Keratinocyte (primary cell): ENCODE data around the gene CDH10. TPM values are rescaled to one million over a fixed set of nuclear protein-coding genes. Genes with fewer than 3 reads are reported as not detected.

Experiments
- DNase-seq: peaks from one replicate; pipeline ENCODE4 v3.0.0-alpha.2; 2011; ENCODE audit warnings: low read depth, missing footprints, low spot score
- FAIRE-seq: peaks from 2 replicates; lab custom pipeline; 2011; peaks lifted over from hg19 to GRCh38; lab: Jason Lieb, UNC
- H2AFZ ChIP-seq: 2 replicates; pipeline ENCODE4 v1.6.0; 2012; ENCODE audit warnings: low read length, control low read depth, inconsistent platforms; ENCODE audit not compliant: control insufficient read depth
- H3K27ac ChIP-seq: 2 replicates; pipeline ENCODE4 v1.5.1; 2011; ENCODE audit warnings: low read length; ENCODE audit not compliant: control insufficient read depth, insufficient read depth
- H3K27me3 ChIP-seq: 3 replicates; pipeline ENCODE4 v1.6.0; 2011; ENCODE audit warnings: low read length; ENCODE audit not compliant: control insufficient read depth, insufficient read depth; ENCODE audit errors: extremely low read depth
- H3K36me3 ChIP-seq, 2 experiments: 2 replicates in 1 of 2; 3 replicates in 1 of 2; pipeline ENCODE4 v1.5.1; 2011; ENCODE audit warnings: low read length in 2 of 2, mild to moderate bottlenecking in 1 of 2; ENCODE audit not compliant: control insufficient read depth in 2 of 2, insufficient read depth in 2 of 2; ENCODE audit errors: extremely low read depth in 1 of 2
- H3K4me1 ChIP-seq: 3 replicates; pipeline ENCODE4 v1.5.1; 2011; ENCODE audit warnings: low read length; ENCODE audit not compliant: control insufficient read depth, insufficient read depth; ENCODE audit errors: extremely low read depth
- H3K4me2 ChIP-seq: 3 replicates; pipeline ENCODE4 v1.6.0; 2011; ENCODE audit warnings: low read depth, low read length; ENCODE audit not compliant: control insufficient read depth, insufficient read depth; ENCODE audit errors: extremely low read depth
- H3K4me3 ChIP-seq, 3 experiments: fragments of 200-600 bp in 1 of 3; sonication (generic) in 1 of 3; 2 replicates in 2 of 3; 3 replicates in 1 of 3; pipeline ENCODE4 v1.5.1; 2011 to 2016; ENCODE audit warnings: low read length in 3 of 3, mild to moderate bottlenecking in 3 of 3, control low read depth in 2 of 3, inconsistent platforms in 1 of 3, low read depth in 1 of 3, mixed read lengths in 1 of 3, mixed run types in 1 of 3, moderate library complexity in 1 of 3; ENCODE audit not compliant: control insufficient read depth in 2 of 3, insufficient read depth in 2 of 3; ENCODE audit errors: extremely low read depth in 1 of 3
- H3K79me2 ChIP-seq: 2 replicates; pipeline ENCODE4 v1.6.0; 2012; ENCODE audit warnings: low read length; ENCODE audit not compliant: control insufficient read depth, insufficient read depth
- H3K9ac ChIP-seq: 3 replicates; pipeline ENCODE4 v1.6.0; 2011; ENCODE audit warnings: low read length; ENCODE audit not compliant: control insufficient read depth, insufficient read depth; ENCODE audit errors: extremely low read depth
- H3K9me1 ChIP-seq: 3 replicates; pipeline ENCODE4 v1.6.0; 2011; ENCODE audit warnings: low read length; ENCODE audit not compliant: control insufficient read depth, insufficient read depth; ENCODE audit errors: extremely low read depth
- H3K9me3 ChIP-seq: 2 replicates; pipeline ENCODE4 v1.5.1; 2012; ENCODE audit warnings: low read depth, low read length; ENCODE audit not compliant: control insufficient read depth
- H4K20me1 ChIP-seq: 3 replicates; pipeline ENCODE4 v1.6.0; 2011; ENCODE audit warnings: low read length; ENCODE audit not compliant: control insufficient read depth, insufficient read depth; ENCODE audit errors: extremely low read depth
- EZH2 ChIP-seq: IDR thresholded peaks from one replicate; pipeline ENCODE4 v1.6.1; 2012; ENCODE audit warnings: inconsistent platforms, mild to moderate bottlenecking, low read length, moderate library complexity
- dilution Hi-C: fragments of 300-500 bp; cut with MboI; formaldehyde crosslinking; loops from one replicate; pipeline ENCODE4 v1.7.0; 2020; ENCODE audit warnings: low sequenced_read_pairs; ENCODE audit not compliant: extremely low pct_ligation_motif_present
- polyA plus RNA-seq, 5 experiments: library from polyadenylated mRNA; depleted of rRNA in 3 of 5; stranded (reverse) in 3 of 5; stranded (forward) in 1 of 5; unstranded in 1 of 5; fragments of >200 nt; gene quantifications; 1 replicate in 1 of 5; 2 replicates in 3 of 5; 3 replicates in 1 of 5; pipeline versions ENCODE4 v1.2.1 to v1.2.3, GENCODE V29; 2011 to 2012; ENCODE audit warnings: missing spikeins in 2 of 5, low read depth in 1 of 5, low replicate concordance in 1 of 5
- TF ChIP-seq, protein P1 (sequence below), 3 experiments: IDR thresholded peaks in 1 of 3; conservative IDR thresholded peaks in 1 of 3; optimal IDR thresholded peaks in 1 of 3; 2 replicates in 2 of 3; 3 replicates in 1 of 3; pipeline versions ENCODE3 to v1.5.1; 2011; ENCODE audit warnings: low read length in 3 of 3, mild to moderate bottlenecking in 3 of 3, moderate library complexity in 2 of 3, control low read depth in 1 of 3, inconsistent platforms in 1 of 3; ENCODE audit not compliant: insufficient read depth in 2 of 3; ENCODE audit errors: extremely low read depth in 1 of 3

CDH10 gene
- polyA plus RNA-seq, 1 donor (not counting 4 experiments of a cell fraction or from before 2014, with no cell fraction given): 0.26 TPM

DNA sequence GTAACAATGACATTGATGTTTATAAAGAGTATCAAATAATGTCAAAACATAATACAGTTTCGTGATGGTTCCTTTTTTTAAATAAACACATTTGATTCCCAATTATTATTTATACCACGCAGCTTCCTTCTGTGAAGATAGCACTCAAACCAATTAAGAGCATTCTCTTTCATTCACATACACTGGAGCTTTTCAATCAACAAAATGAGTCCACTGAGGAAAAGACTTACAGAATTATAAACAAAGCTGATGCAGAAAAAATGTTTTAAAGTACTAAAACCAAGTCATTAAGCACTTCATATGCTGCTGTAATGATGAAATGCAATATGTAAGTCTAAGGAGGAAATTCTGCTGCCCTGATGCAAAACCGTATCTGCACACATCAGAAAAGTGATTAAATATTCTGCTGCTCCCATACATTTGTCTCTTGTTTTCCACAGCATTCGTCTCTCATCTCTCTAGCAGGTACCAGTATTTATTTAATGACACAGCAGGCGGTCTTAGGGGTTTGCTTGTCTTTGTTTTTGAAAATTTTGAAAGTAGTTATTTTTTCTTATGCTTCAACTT, 147.1 kb downstream of the CDH10 start:
- Histone ChIP-seq H2AFZ (no peak overlapping the region), H3K9ac (no peak overlapping the region), H4K20me1 (no peaks in the 10 kb centered on the region), H3K9me3 (no peaks in the 10 kb centered on the region), H3K4me1 (no peaks in the 10 kb centered on the region), H3K4me3 (no peak overlapping the region), H3K36me3 (no peaks in the 10 kb centered on the region), H3K9me1 (no peaks in the 10 kb centered on the region), H3K4me2 (no peak overlapping the region), H3K27ac (no peak overlapping the region), H3K79me2 (no peaks in the 10 kb centered on the region), H3K27me3 (no peaks in the 10 kb centered on the region)
- dilution Hi-C loops: no loop called here
- no peak for TF ChIP-seq EZH2
- TF ChIP-seq, protein P1, sequence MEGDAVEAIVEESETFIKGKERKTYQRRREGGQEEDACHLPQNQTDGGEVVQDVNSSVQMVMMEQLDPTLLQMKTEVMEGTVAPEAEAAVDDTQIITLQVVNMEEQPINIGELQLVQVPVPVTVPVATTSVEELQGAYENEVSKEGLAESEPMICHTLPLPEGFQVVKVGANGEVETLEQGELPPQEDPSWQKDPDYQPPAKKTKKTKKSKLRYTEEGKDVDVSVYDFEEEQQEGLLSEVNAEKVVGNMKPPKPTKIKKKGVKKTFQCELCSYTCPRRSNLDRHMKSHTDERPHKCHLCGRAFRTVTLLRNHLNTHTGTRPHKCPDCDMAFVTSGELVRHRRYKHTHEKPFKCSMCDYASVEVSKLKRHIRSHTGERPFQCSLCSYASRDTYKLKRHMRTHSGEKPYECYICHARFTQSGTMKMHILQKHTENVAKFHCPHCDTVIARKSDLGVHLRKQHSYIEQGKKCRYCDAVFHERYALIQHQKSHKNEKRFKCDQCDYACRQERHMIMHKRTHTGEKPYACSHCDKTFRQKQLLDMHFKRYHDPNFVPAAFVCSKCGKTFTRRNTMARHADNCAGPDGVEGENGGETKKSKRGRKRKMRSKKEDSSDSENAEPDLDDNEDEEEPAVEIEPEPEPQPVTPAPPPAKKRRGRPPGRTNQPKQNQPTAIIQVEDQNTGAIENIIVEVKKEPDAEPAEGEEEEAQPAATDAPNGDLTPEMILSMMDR (optimal IDR thresholded peaks at IDR 0.05 in 1 of 3, IDR thresholded peaks at IDR 0.05 in 1 of 3, conservative IDR thresholded peaks at IDR 0.05 in 1 of 3; ENCODE audit: extremely low read depth in 1 of 3, insufficient read depth in 2 of 3, low read length in 3 of 3): no peak
- FAIRE-seq: no peak
- no peak for DNase-seq

DNA sequence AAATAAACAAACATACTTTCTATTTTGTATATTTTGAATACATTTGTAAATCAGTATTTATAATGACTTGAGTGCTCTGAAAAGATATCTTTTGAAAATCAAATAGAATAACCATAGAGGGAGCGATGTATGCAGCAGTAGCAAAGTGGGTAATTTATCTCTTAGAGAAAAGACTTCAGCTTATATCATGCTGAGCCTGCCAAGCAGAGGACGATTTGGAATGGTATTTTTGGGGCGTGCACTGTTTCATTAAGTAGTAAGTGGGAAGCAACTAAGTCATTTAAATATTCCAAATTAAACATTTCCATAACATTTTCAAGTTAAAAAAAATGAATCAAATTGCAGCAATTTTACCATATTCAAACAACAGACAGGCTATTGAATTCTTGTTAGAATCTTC, 147.6 kb downstream of the CDH10 start:
- Histone ChIP-seq H3K9me1 (no peaks in the 10 kb centered on the region), H2AFZ (no peak overlapping the region), H3K36me3 (no peaks in the 10 kb centered on the region), H3K4me1 (no peaks in the 10 kb centered on the region), H3K9ac (no peak overlapping the region), H3K27me3 (no peaks in the 10 kb centered on the region), H3K4me3 (no peak overlapping the region), H3K9me3 (no peaks in the 10 kb centered on the region), H4K20me1 (no peaks in the 10 kb centered on the region), H3K27ac (no peak overlapping the region), H3K79me2 (no peaks in the 10 kb centered on the region), H3K4me2 (no peak overlapping the region)
- dilution Hi-C loops: no loop called here
- DNase-seq: no peak
- TF ChIP-seq, protein P1 (optimal IDR thresholded peaks at IDR 0.05 in 1 of 3, IDR thresholded peaks at IDR 0.05 in 1 of 3, conservative IDR thresholded peaks at IDR 0.05 in 1 of 3; ENCODE audit: extremely low read depth in 1 of 3, insufficient read depth in 2 of 3, low read length in 3 of 3): no peak
- no peak for TF ChIP-seq EZH2
- no peak for FAIRE-seq
